ENCODE results near the gene PEX10. TPM values are rescaled to one million over a fixed set of nuclear protein-coding genes. Genes with fewer than 3 reads are reported as not detected.

PEX10 gene
- total and polyA plus RNA-seq, 2 of the 8 experiments (the other 6 are each of a cell fraction or from before 2014, with no cell fraction given): 24.3 to 26.9 TPM

DNA sequence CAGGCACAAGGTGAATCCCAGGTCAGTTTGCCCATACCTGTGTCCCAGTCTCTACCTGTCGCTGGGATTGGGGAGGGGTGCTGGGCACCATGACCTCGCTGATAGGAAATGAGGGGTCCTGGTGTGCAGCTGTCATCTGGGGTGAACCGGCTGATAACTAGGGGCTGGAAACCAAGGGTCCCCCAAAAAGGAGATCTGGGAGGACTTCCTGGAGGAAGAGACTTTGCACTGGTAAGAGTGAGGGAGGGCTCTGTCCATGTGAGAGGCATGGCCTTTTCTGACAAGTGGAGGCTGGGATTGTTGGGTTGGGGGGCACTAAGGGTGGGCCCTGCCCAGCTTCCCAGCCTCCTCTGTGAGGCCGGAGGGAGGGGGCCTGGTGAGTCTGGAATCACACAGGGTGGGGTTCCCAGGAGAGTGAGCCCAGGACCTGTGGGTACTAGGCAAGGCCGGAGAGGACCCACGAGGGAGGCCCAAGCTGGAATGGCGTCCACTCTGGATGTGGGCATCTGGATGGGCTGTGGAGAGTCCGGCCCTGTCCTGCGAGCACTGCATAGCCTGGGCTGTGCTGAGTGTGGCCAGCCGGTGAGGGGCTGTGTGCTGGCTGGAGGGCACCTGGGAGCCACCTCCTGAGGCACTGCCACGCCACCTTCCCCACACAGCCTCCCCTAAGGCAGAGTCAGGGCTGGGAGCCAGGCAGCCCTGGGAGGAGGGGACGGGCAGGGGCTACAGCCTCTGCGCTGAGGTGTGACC, 4.9 kb upstream of the PEX10 start:
- no peak overlapping the region for H3K27ac ChIP-seq (ENCODE audit: low read depth, low read length)
- no peaks in the 10 kb centered on the region for H3K36me3 ChIP-seq (ENCODE audit: control insufficient read depth in 2 of 4, insufficient read depth in 4 of 4, low read length in 3 of 4)
- no peak overlapping the region for H3K14ac ChIP-seq (ENCODE audit: insufficient read length)
- no peak overlapping the region for H4K91ac ChIP-seq (replicated peaks; ENCODE audit: insufficient read length, low read length)
- H2BK20ac ChIP-seq (ENCODE audit: low read length): no peak overlapping the region
- ChIA-PET POLR2A (ENCODE audit: partially characterized antibody) (interaction anchor here (1.1 kb wide), 1 partner anchor 130 kb away, joined by 3 read pairs; no protein-coding TSS in a partner anchor), CTCF (ENCODE audit: partially characterized antibody) (interaction anchor here (0.7 to 6.6 kb wide), 7 partner anchors 10 to 1057 kb away, joined by 3 to 48 read pairs (median 3); no protein-coding TSS in a partner anchor)
- H3K9ac ChIP-seq (replicated peaks in 1 of 4; ENCODE audit: extremely low read depth in 1 of 4, low read depth in 3 of 4, low read length in 3 of 4): no peak overlapping the region
- H3K9me3 ChIP-seq (ENCODE audit: insufficient read depth in 2 of 2, low read depth in 1 of 2, low read length in 1 of 2): no peaks in the 10 kb centered on the region
- no peak overlapping the region for H2AFZ ChIP-seq (ENCODE audit: low read length)
- no peak overlapping the region for H4K5ac ChIP-seq (ENCODE audit: insufficient read length, low read depth, low read length)
- H3K56ac ChIP-seq (replicated peaks; ENCODE audit: insufficient read length, low read depth, low read length): no peak overlapping the region
- H2BK15ac ChIP-seq (ENCODE audit: low read length): no peak overlapping the region
- H3K79me1 ChIP-seq (ENCODE audit: low read depth, low read length): no peaks in the 10 kb centered on the region
- no peak overlapping the region for H3K23ac ChIP-seq (ENCODE audit: insufficient read length)
- no peak overlapping the region for H3K4ac ChIP-seq (replicated peaks; ENCODE audit: insufficient read length, low read depth, low read length)
- H3K18ac ChIP-seq (ENCODE audit: extremely low read depth, low read length): no peak overlapping the region
- H2BK12ac ChIP-seq (ENCODE audit: low read depth, low read length): no peak overlapping the region
- H3K23me2 ChIP-seq (ENCODE audit: low read depth, low read length): peaks cover 10% of the 10 kb centered on the region
- peaks cover 0 to 11% (median 10%) of the 10 kb centered on the region in 4 experiments; a peak in 5 of 7 replicates for H3K4me1 ChIP-seq (replicated peaks in 1 of 4; ENCODE audit: control insufficient read depth in 3 of 4, insufficient read depth in 4 of 4, low read length in 3 of 4)
- no peak overlapping the region; the same call in 1 of the 2 replicates for H4K8ac ChIP-seq (ENCODE audit: extremely low read depth, insufficient read depth, low read length)
- 75% methylated on average over 9 of the region's 13 CpGs; no CpG with 5 or more reads in 1 of the 2 experiments for WGBS, 2 experiments (ENCODE audit: extremely low coverage in 1 of 2, insufficient coverage in 1 of 2, insufficient read length in 1 of 2, insufficient replicate concordance in 2 of 2, low coverage in 1 of 2, low lambda C conversion rate in 2 of 2, missing lambda C conversion rate in 1 of 2)
- H3K4me2 ChIP-seq (ENCODE audit: insufficient read depth in 1 of 2, low read depth in 2 of 2, low read length in 2 of 2): no peak overlapping the region
- FAIRE-seq: no peak
- H2BK5ac ChIP-seq (ENCODE audit: low read depth, low read length): no peak overlapping the region
- no peak for DNase-seq (ENCODE audit: low read depth in 1 of 2, low spot score in 2 of 2)
- H3K27me3 ChIP-seq (replicated peaks in 1 of 4; ENCODE audit: control insufficient read depth in 3 of 4, extremely low read depth in 1 of 4, insufficient read depth in 3 of 4, low read length in 3 of 4): peaks cover 0 to 2% (median 0%) of the 10 kb centered on the region in 4 experiments; a peak in 2 of 7 replicates
- H4K20me1 ChIP-seq (replicated peaks in 1 of 2; ENCODE audit: control insufficient read depth in 1 of 2, insufficient read depth in 2 of 2, low read length in 2 of 2): peaks cover 0 to 4% of the 10 kb centered on the region in 2 experiments
- H2BK120ac ChIP-seq (replicated peaks; ENCODE audit: low read depth, low read length): no peak overlapping the region
- TF ChIP-seq BCL11A (IDR thresholded peaks at IDR 0.05; ENCODE audit: low read depth in 2 of 2, low read length in 2 of 2) (no peak), SRF (IDR thresholded peaks at IDR 0.05; ENCODE audit: low read depth, low read length) (no peak)
- no peak overlapping the region for H3K4me3 ChIP-seq (ENCODE audit: extremely low read depth in 1 of 4, insufficient read depth in 2 of 4, low read depth in 3 of 4, low read length in 4 of 4)
- no peak overlapping the region for H2AK5ac ChIP-seq (ENCODE audit: low read depth, low read length)
- H3K79me2 ChIP-seq (ENCODE audit: control insufficient read depth in 1 of 2, insufficient read depth in 2 of 2, low read length in 2 of 2): no peaks in the 10 kb centered on the region

Data from H1 (cell line).